Globus pallidus (tissue), 1 donor: ENCODE results near the gene ACTR6.
A peak's percentile ranks its signal among the peaks of the same experiment; 100 is the strongest.
"Not testable (repeated sequence)": the region's sequence is repeated elsewhere in the genome, so short reads cannot be mapped to it uniquely, and the experiment has no call there.

Experiments
- DNase-seq: peaks from one replicate; pipeline ENCODE4 v3.0.0-alpha.2; 2015; ENCODE audit warnings: low spot score

Gene ACTR6

DNA sequence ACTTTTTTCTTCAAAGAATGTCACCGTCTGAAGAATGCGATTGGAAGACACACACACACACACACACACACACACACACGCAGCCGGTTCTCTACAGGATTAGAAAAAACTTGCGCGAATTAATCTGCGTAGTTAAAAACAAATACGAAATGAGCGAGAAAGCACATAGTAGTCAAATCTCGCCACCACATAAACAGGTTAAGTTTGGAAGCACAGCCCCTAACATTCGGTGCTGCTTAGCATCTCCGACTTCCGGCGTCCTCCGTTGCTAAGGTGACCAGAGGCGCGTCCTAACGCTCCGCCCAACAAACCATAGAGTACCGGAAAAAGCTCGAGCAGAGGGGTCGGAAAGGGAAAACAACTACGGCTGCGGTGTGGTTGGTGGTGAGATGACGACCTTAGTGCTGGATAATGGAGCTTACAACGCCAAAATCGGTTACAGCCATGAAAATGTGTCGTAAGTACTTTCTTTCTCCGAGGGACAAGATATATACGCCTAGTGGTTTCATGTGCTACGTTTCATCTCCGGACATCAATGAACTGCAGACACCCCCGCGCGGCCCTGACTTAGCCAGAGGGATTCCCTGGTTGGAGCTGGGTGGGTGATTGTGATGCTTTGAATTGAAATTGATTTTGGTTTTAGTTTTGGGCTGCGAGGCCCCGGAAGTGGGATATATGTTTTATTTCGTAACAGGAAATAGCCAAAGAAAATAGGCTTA is at the start of gene ACTR6:
Gene ACTR6, plus strand, starts transcription at position 353 of the 719 bp plus-strand sequence. Its CDS starts 37 bp downstream, at position 390.
- DNase-seq, result peak; percentile 93

GRCh38 chr12:100151769-100152168 is 48.8 kb upstream of the ACTR6 start:
- no peak for DNase-seq

GRCh38 chr12:100153131-100153530 is 47.5 kb upstream of the ACTR6 start:
- DNase-seq, result no peak

GRCh38 chr12:100154474-100155247 is 46.0 kb upstream of the ACTR6 start:
- DNase-seq, result no peak

GRCh38 chr12:100156731-100157426 is 43.7 kb upstream of the ACTR6 start:
- DNase-seq, result no peak

DNA sequence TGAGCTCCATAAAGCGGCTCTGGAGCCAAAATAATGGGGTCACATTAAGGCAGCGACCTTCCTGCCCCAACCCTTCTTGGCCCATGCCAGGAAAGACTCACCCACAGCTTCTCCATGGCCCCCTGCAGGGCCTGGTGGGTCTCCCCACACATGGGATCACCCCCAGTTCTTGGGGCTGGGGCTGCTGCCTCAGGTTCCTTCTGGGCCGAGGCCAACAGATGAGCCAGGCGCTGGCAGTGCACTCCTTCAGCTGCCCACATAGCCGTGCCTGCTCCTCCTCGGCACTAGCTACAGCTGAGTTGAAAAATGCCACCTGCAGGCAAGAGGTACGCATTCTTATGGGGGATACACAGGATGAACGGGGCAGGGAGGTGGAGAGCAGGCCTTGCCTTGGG is 43.2 kb upstream of the ACTR6 start:
- DNase-seq, result no peak

- no peak for DNase-seq
Measured at GRCh38 chr12:100158535-100158934, 42.1 kb upstream of the ACTR6 start.

DNA sequence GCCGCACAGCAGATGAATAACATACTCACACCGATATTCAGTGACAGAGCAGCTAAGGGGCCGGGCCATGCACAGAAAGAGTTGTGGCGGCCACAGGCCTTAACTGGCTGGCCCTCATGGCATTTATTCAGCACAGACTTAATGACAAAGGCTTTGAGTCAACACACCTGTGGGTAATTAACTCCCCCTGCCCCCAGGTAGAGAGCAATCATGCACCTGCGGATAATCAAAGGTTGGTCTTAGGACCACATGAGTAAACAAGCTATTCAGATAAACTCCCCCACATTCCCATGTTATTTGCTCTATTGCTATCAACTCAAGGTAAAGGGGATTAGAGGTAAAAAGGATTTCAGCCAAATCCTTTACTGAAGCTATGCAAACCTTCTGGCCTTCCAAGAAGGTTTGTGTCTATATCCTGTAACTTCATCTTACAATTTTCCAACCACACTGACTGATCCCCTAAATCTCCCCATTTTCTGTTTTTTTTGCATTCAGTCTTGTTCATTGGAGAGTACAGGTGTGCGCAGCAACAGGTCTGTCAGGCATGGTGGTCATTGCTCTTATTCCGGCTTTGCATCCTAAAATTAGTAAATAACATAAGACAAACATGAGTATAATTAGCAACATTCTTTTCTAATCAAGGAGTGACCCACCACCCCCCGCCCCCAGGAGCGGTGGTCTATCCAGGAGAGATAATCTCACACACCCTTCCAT is 41.1 kb upstream of the ACTR6 start:
- DNase-seq, result no peak

DNA sequence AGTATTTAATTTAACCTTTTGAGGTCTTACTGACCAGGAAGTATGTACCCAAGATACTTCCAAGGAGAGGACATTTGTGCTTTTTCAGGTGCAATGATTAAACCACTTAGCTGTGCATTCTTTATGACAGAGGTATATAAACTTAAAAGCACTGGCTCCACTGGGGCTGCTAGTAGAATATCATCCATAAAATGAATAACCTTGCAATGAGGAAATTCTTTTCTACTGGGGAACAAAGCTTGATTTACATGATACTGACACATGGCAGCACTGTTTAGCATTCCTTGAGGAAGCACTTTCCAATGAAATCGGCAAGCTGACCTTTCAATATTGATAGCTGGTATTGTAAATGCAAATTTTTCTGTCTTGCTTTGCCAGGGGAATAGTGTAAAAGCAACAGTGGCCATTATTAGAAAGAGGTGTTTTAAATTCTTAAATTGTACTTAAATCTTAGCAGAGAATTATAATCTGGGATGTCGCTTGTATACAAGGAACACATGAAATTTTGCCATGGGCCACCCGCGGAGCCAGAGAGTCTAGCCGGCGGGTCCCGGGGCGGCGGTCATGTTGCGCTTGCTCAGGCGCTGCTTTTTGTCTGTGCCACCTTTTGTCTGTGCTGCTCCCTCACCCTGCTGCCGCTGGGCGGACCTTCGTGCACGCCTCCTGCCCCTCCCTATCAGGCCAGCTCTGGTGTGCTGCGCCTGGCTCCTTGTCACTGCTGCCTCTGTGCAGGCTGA is 37.0 kb upstream of the ACTR6 start:
- DNase-seq, result peak; percentile 50

- no peak for DNase-seq
Measured at GRCh38 chr12:100164153-100164704, 36.4 kb upstream of the ACTR6 start.

GRCh38 chr12:100165356-100165755 is 35.3 kb upstream of the ACTR6 start:
- no peak for DNase-seq

GRCh38 chr12:100166232-100166631 is 34.4 kb upstream of the ACTR6 start:
- DNase-seq, result no peak

- DNase-seq, result no peak
Measured at GRCh38 chr12:100168562-100168961, 32.1 kb upstream of the ACTR6 start.

GRCh38 chr12:100169345-100169744 is 31.3 kb upstream of the ACTR6 start:
- no peak for DNase-seq

GRCh38 chr12:100170313-100170858 is 30.2 kb upstream of the ACTR6 start:
- no peak for DNase-seq

DNA sequence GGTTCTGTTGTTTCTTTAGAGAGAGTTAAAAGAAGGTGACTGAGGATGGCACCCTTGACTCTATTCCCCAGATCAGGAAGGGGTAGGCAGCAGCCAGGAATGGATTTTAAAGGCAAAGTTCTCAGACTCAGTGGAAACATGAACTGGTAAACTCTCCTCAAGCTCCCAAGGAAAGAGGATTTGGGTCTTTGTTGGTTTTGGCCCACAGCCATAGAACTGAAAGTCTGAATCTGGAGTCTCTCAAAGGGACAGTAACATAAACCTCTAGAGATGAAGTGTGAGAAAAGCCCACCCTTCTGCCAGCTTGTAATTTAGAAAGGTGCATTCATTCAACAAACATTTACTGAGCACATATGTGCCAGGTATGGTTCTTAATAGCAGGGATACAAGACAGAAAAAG is 29.4 kb upstream of the ACTR6 start:
- no peak for DNase-seq

DNA sequence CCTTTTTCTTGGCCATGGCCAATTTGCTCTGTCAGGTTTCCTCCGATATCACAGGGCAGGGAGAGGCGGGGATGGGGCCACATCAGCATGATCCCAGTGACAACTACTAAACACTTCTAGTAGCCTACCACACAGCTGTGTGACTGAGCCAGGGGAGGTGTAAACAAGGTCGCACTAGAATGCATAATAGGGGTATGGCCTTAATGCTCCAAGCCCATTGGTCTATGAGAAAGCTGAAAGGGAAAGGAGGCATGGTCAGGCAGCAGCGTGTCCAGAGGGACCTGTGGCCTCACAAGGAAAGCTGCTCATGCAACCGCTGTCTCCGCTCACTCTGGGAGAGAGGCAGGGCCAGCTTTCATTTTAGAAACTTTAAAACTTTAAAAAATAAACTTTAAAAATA is 27.5 kb upstream of the ACTR6 start:
- no peak for DNase-seq

GRCh38 chr12:100174495-100174894 is 26.1 kb upstream of the ACTR6 start:
- DNase-seq, result no peak

GRCh38 chr12:100176493-100176892 is 24.1 kb upstream of the ACTR6 start:
- DNase-seq, result not testable (repeated sequence)

DNA sequence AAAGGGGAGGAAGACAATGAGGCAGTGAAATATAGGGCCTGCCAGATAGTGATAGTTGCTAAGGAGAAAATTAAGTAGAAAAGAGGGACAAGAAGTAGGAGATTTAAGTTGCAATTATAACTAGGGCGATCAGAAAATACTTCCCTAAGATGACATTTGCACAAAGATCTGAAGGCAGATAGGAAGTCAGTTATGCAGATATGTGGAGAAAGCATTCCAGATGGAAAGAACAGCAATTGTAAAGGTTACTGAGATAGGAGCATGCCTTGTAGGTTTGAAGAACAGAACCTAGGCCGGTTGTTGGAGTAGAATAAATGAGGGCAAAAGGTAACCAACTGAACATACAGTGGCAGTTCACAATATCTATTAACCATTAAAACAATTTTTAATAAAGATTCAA is 21.4 kb upstream of the ACTR6 start:
- no peak for DNase-seq
